ENCODE data around the gene DTX1. TPM values are rescaled to one million over a fixed set of nuclear protein-coding genes. Genes with fewer than 3 reads are reported as not detected.
A peak's percentile ranks its signal among the peaks of the same experiment; 100 is the strongest.

The DTX1 gene
- total RNA-seq, 4 donors from 2014 or later, result 3.1 to 33.8 (median 5.3) TPM

DNA sequence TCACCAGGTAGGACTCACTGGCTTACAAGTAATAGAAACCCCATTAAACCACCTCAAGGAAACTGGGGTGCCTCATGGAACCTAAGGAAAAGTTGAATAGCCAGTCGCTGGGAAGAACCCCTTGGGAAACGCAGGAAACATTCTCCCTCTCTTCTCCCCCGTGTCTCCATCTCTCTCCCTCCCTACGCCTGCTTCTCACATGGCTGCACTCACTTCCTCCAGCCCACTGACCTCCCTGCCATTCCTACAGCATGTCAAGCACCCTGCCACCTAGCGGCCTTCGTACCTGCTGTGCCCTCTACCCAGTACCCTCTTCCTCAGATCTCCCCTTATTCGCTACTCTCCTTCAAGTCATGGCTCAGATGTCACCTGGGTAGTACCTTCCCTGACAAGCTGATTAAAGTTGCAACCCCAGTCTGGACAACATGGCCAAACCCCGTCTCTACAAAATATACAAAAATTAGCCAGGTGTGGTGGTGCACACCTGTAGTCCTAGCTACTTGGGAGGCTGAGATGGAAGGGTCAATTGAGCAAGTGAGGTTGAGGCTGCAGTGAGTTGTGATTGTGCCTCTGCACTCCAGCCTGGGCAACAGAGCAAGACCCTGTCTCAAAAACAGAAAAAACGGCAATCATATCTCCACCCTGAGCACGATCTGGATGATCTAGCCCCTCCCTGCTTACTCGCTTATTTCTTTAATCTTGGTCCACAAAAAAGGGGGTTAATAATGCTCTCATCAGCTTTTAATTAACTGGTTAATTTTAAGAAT is 6.4 kb upstream of the DTX1 start:
- peak in 2 of 3 donors; percentile 71 to 81 for DNase-seq
- Histone ChIP-seq H3K36me3 (no peaks in the 10 kb centered on the region), H3K27me3 (no peaks in the 10 kb centered on the region), H3K4me3 (no peak overlapping the region), H3K4me1 (peaks cover 0 to 23% (median 4%) of the 10 kb centered on the region in 4 donors), H3K27ac (peak overlapping the region in 1 of 4 donors; percentile 63), H3K9me3 (no peaks in the 10 kb centered on the region)
- no peak for TF ChIP-seq POLR2A (IDR thresholded peaks at IDR 0.05)
- TF ChIP-seq, protein P1, sequence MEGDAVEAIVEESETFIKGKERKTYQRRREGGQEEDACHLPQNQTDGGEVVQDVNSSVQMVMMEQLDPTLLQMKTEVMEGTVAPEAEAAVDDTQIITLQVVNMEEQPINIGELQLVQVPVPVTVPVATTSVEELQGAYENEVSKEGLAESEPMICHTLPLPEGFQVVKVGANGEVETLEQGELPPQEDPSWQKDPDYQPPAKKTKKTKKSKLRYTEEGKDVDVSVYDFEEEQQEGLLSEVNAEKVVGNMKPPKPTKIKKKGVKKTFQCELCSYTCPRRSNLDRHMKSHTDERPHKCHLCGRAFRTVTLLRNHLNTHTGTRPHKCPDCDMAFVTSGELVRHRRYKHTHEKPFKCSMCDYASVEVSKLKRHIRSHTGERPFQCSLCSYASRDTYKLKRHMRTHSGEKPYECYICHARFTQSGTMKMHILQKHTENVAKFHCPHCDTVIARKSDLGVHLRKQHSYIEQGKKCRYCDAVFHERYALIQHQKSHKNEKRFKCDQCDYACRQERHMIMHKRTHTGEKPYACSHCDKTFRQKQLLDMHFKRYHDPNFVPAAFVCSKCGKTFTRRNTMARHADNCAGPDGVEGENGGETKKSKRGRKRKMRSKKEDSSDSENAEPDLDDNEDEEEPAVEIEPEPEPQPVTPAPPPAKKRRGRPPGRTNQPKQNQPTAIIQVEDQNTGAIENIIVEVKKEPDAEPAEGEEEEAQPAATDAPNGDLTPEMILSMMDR (IDR thresholded peaks at IDR 0.05), result peak in 1 of 6 experiments; percentile 31

DNA sequence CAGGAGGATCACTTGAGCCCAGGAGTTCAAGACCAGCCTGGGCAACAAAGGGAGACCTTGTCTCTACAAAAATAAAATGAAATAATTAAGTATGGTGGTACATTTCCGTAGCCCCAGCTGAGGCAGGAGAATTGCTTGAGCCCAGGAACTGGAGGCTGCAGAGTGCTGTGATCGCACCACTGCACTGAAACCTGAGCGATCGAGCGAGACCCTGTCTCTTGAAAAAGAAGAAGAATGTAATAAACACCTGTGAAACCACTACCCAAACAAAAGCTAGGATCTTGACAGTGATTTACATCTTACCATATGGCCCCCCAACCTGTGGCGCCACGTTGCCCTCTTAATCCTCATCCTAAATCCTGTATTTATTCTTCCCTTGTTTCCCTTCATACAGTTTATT is 5.7 kb upstream of the DTX1 start:
- TF ChIP-seq, protein P1 (IDR thresholded peaks at IDR 0.05), result no peak
- TF ChIP-seq POLR2A (IDR thresholded peaks at IDR 0.05), result no peak
- Histone ChIP-seq H3K27ac (peak overlapping the region in 1 of 4 donors; percentile 63), H3K9me3 (no peaks in the 10 kb centered on the region), H3K36me3 (no peaks in the 10 kb centered on the region), H3K4me3 (no peak overlapping the region), H3K4me1 (peaks cover 0 to 23% (median 4%) of the 10 kb centered on the region in 4 donors), H3K27me3 (no peaks in the 10 kb centered on the region)
- DNase-seq, result peak in 2 of 3 donors; percentile 73 to 78

DNA sequence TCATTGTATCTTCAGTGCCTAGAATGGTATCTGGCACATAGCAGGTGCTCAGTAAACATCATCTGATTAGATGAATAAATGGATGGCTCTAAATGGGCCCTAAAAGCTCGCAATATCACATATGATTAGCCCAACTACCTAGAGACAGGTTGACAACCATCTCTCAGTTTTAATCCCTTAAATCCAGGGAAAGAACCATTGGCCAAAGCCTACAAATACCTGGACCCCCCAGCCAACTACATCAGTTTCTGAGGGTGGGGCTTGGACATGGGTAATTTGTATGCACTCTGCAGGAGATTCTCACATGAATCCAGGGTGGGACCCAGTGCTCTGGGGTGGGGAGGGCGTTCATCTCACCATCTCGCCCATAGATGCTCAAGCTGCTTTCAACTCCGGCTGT is 4.8 kb upstream of the DTX1 start:
- H3K4me1 ChIP-seq, result peaks cover 0 to 23% (median 4%) of the 10 kb centered on the region in 4 donors
- H3K27ac ChIP-seq, result no peak overlapping the region
- no peak for DNase-seq
- H3K4me3 ChIP-seq, result no peak overlapping the region
- peaks cover 0 to 3% of the 10 kb centered on the region in 2 donors for H3K27me3 ChIP-seq
- no peaks in the 10 kb centered on the region for H3K36me3 ChIP-seq
- TF ChIP-seq POLR2A (IDR thresholded peaks at IDR 0.05), result no peak
- TF ChIP-seq, protein P1 (IDR thresholded peaks at IDR 0.05), result no peak
- H3K9me3 ChIP-seq, result no peaks in the 10 kb centered on the region

DNA sequence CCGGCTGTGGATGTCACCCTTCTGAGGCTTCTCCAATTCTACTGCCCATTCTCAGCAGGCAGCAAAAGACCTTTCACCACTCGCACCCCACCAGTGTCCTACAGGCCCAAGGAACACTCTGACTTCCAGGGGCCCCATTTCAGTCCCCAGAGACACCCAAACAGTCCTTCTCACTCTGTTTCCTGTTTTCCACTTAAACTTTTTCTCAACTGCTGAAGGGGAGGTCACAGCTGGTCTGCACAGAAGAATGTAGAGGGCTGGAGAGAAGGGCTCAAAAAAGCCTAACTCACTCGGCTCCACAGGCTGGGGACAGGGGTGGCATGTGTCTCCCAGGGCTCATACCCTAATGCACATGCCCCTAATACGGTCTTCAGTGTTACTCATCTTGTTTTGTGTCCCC is 4.2 kb upstream of the DTX1 start:
- H3K27me3 ChIP-seq, result peaks cover 0 to 9% of the 10 kb centered on the region in 2 donors
- peaks cover 0 to 25% (median 7%) of the 10 kb centered on the region in 4 donors for H3K4me1 ChIP-seq
- H3K4me3 ChIP-seq, result no peak overlapping the region
- no peaks in the 10 kb centered on the region for H3K36me3 ChIP-seq
- no peak for DNase-seq
- no peaks in the 10 kb centered on the region for H3K9me3 ChIP-seq
- peak overlapping the region in 1 of 4 donors; percentile 12 for H3K27ac ChIP-seq
- no peak for TF ChIP-seq POLR2A (IDR thresholded peaks at IDR 0.05)
- TF ChIP-seq, protein P1 (IDR thresholded peaks at IDR 0.05), result no peak

DNA sequence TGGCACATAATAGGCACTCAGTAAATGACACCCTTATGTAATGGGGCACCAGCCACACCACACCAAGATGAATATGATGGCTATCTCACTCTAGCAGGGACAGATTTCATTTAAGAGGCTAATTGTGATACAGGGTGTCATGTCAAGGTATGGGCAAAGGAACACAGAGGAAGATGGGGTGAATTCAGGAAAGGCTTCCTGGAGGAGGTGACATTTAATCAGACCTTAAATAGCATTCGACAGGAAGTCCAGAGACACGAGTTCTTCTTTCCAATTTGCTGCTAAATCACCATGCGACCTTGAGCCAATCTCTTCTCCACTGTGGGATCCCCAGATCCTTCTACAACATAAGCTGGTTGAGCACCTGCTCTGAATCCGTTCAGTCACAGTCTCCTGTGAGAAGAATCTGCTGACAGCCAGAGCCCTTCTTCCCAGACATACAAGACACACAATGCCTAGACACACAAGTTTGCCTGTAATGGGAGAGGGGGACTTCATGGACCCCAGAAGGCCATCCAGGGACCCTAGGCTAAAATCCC is 1.5 kb upstream of the DTX1 start:
- TF ChIP-seq, protein P1 (IDR thresholded peaks at IDR 0.05), result no peak
- TF ChIP-seq POLR2A (IDR thresholded peaks at IDR 0.05), result no peak
- Histone ChIP-seq H3K27ac (no peak overlapping the region), H3K9me3 (no peaks in the 10 kb centered on the region), H3K27me3 (peaks cover 0 to 12% of the 10 kb centered on the region in 2 donors), H3K4me3 (no peak overlapping the region), H3K36me3 (no peaks in the 10 kb centered on the region), H3K4me1 (peaks cover 0 to 23% (median 12%) of the 10 kb centered on the region in 4 donors)
- DNase-seq, result no peak
